ENCODE results near the gene SLCO1A2.

Gene SLCO1A2

GRCh38 chr12:21219206-21219605 lies 115.5 kb downstream of the SLCO1A2 start:
- POLR2A ChIA-PET, result no interaction called here
- no peaks in the 10 kb centered on the region for H3K4me1 ChIP-seq (ENCODE audit: control insufficient read depth, insufficient read depth, low read length)
- no peak for TF ChIP-seq IKZF3 (tag by site-specific recombination; IDR thresholded peaks at IDR 0.05)
- no peak for TF ChIP-seq ZFHX2 (tag by site-specific recombination; conservative IDR thresholded peaks at IDR 0.05)
- no peak for TF ChIP-seq ZNF404 (tag by site-specific recombination; IDR thresholded peaks at IDR 0.05)
- no peak for TF ChIP-seq ZNF24 (tag by site-specific recombination; IDR thresholded peaks at IDR 0.05)
- no peak for TF ChIP-seq ZNF114 (tag by site-specific recombination; IDR thresholded peaks at IDR 0.05)
- no peak for TF ChIP-seq HIC1 (tag by site-specific recombination; IDR thresholded peaks at IDR 0.05)
- TF ChIP-seq ZSCAN16 (tag by site-specific recombination; IDR thresholded peaks at IDR 0.05), result no peak
- no peak for TF ChIP-seq PBX3 (CRISPR knock-in tag; IDR thresholded peaks at IDR 0.05)
- no peak for TF ChIP-seq ZNF2 (tag by site-specific recombination; IDR thresholded peaks at IDR 0.05)
- no peak for TF ChIP-seq ZNF19 (tag by site-specific recombination; IDR thresholded peaks at IDR 0.05; ENCODE audit: low read depth)
- TF ChIP-seq ZNF223 (tag by site-specific recombination; IDR thresholded peaks at IDR 0.05), result no peak
- TF ChIP-seq ZBTB8A (tag by site-specific recombination; IDR thresholded peaks at IDR 0.05), result no peak
- TF ChIP-seq ZNF558 (tag by site-specific recombination; IDR thresholded peaks at IDR 0.05), result no peak
- no peak for TF ChIP-seq KLF7 (tag by site-specific recombination; IDR thresholded peaks at IDR 0.05; ENCODE audit: borderline replicate concordance)
- no peak for TF ChIP-seq PRDM10 (tag by site-specific recombination; IDR thresholded peaks at IDR 0.05)
- no peak for TF ChIP-seq GLI4 (tag by site-specific recombination; IDR thresholded peaks at IDR 0.05)
- H3K9me3 ChIP-seq (ENCODE audit: control insufficient read depth, insufficient read depth, low read depth, low read length), result no peaks in the 10 kb centered on the region
- no peak overlapping the region for H3K4me3 ChIP-seq (ENCODE audit: low read depth, low read length)
- no peak overlapping the region for H3K27ac ChIP-seq (ENCODE audit: extremely low read depth, low read depth, low read length)
- H3K36me3 ChIP-seq (ENCODE audit: control insufficient read depth in 2 of 2, insufficient read depth in 1 of 2, low read length in 2 of 2), result no peaks in the 10 kb centered on the region
- CTCF ChIA-PET, result interaction anchor here (0.9 kb wide), 1 partner anchor 29 kb away, joined by 4 read pairs; no protein-coding TSS in a partner anchor

Measured in HEK293 (cell line).